WTC11 (cell line): ENCODE data around the gene MET. TPM values are rescaled to one million over a fixed set of nuclear protein-coding genes. Genes with fewer than 3 reads are reported as not detected.

ENCODE experiments used
- ATAC-seq: fragments of 200-7000 bp; cut with Tn5 transposase; 2 replicates; pipeline ENCODE4 v1.10.0; 2021; ENCODE audit warnings: mild to moderate bottlenecking, moderate library complexity
- CTCF ChIA-PET: fragments of 300-600 bp; sonication (Branson Sonifier 250); formaldehyde crosslinking; loops from one replicate; lab custom pipeline; 2021; ENCODE audit warnings: antibody characterized with exemption; lab: Charles Lee
- POLR2A ChIA-PET: fragments of 350-600 bp; sonication (Branson Sonifier 250); formaldehyde crosslinking; loops from one replicate; lab custom pipeline; 2021; ENCODE audit warnings: antibody characterized with exemption; lab: Charles Lee
- DNase-seq: peaks from one replicate; pipeline ENCODE4 v3.0.0; 2021; ENCODE audit warnings: low spot score
- H3K27ac Mint-ChIP-seq: 2 replicates; pipeline ENCODE4 v1.8.0; 2021; ENCODE audit warnings: mixed read lengths
- H3K27me3 Mint-ChIP-seq: 2 replicates; pipeline ENCODE4 v1.8.0; 2021; ENCODE audit warnings: low read depth, mild to moderate bottlenecking, moderate library complexity, mixed read lengths
- H3K36me3 Mint-ChIP-seq: 2 replicates; pipeline ENCODE4 v1.8.0; 2021; ENCODE audit warnings: mixed read lengths
- H3K4me1 Mint-ChIP-seq: 2 replicates; pipeline ENCODE4 v1.8.0; 2022; ENCODE audit warnings: mixed read lengths
- H3K4me3 Mint-ChIP-seq: 2 replicates; pipeline ENCODE4 v1.8.0; 2021; ENCODE audit warnings: mild to moderate bottlenecking, moderate library complexity, mixed read lengths
- H3K9me3 Mint-ChIP-seq: 2 replicates; pipeline ENCODE4 v1.8.0; 2021; ENCODE audit warnings: mixed read lengths
- ATF1 ChIP-seq: sonication (generic); formaldehyde crosslinking; IDR thresholded peaks from 2 replicates; pipeline ENCODE4 v1.8.1; 2023; ENCODE audit warnings: mild to moderate bottlenecking, moderate library complexity, missing genetic modification reagents
- E2F5 ChIP-seq: sonication (generic); formaldehyde crosslinking; IDR thresholded peaks from 2 replicates; pipeline ENCODE4 v1.8.1; 2022; ENCODE audit warnings: mild to moderate bottlenecking, moderate library complexity, missing genetic modification reagents
- ERG ChIP-seq: fragments of 250-450 bp; sonication (Bioruptor Pico); IDR thresholded peaks from 2 replicates; pipeline ENCODE4 v1.8.0; 2021; ENCODE audit warnings: mild to moderate bottlenecking
- GABPB1 ChIP-seq: sonication (generic); formaldehyde crosslinking; IDR thresholded peaks from 2 replicates; pipeline ENCODE4 v1.8.1; 2023; ENCODE audit warnings: mild to moderate bottlenecking, missing genetic modification reagents
- MAX ChIP-seq: sonication (generic); formaldehyde crosslinking; IDR thresholded peaks from 2 replicates; pipeline ENCODE4 v1.8.0; 2022; ENCODE audit warnings: mild to moderate bottlenecking, missing genetic modification reagents
- NR2C2 ChIP-seq: sonication (generic); formaldehyde crosslinking; IDR thresholded peaks from 2 replicates; pipeline ENCODE4 v1.8.0; 2022; ENCODE audit warnings: mild to moderate bottlenecking, missing genetic modification reagents
- RELA ChIP-seq: sonication (generic); formaldehyde crosslinking; IDR thresholded peaks from 2 replicates; pipeline ENCODE4 v1.8.1; 2022; ENCODE audit warnings: missing genetic modification reagents, mild to moderate bottlenecking, borderline replicate concordance
- RORB ChIP-seq: fragments of 250-450 bp; sonication (Bioruptor Pico); IDR thresholded peaks from 2 replicates; pipeline ENCODE4 v1.9.0; 2021; ENCODE audit warnings: mild to moderate bottlenecking
- SMAD3 ChIP-seq: sonication (generic); formaldehyde crosslinking; IDR thresholded peaks from 2 replicates; pipeline ENCODE4 v1.8.0; 2022; ENCODE audit warnings: missing genetic modification reagents, mild to moderate bottlenecking, borderline replicate concordance
- TEAD4 ChIP-seq: sonication (generic); formaldehyde crosslinking; IDR thresholded peaks from 2 replicates; pipeline ENCODE4 v1.8.0; 2022; ENCODE audit warnings: mild to moderate bottlenecking, missing genetic modification reagents
- ZBTB21 ChIP-seq: sonication (generic); formaldehyde crosslinking; IDR thresholded peaks from 2 replicates; pipeline ENCODE4 v1.8.1; 2023; ENCODE audit warnings: mild to moderate bottlenecking, missing genetic modification reagents, borderline replicate concordance
- ZBTB43 ChIP-seq: sonication (generic); formaldehyde crosslinking; IDR thresholded peaks from 2 replicates; pipeline ENCODE4 v1.8.1; 2023; ENCODE audit warnings: mild to moderate bottlenecking, missing genetic modification reagents
- ZNF219 ChIP-seq: sonication (generic); formaldehyde crosslinking; IDR thresholded peaks from 2 replicates; pipeline ENCODE4 v1.8.0; 2023; ENCODE audit warnings: missing genetic modification reagents, mild to moderate bottlenecking, borderline replicate concordance
- ZNF281 ChIP-seq: sonication (generic); formaldehyde crosslinking; IDR thresholded peaks from 2 replicates; pipeline ENCODE4 v1.8.0; 2023; ENCODE audit warnings: mild to moderate bottlenecking, missing genetic modification reagents
- ZNF396 ChIP-seq: fragments of 250-450 bp; sonication (Bioruptor Pico); IDR thresholded peaks from 2 replicates; pipeline ENCODE4 v1.8.0; 2021; ENCODE audit warnings: mild to moderate bottlenecking, moderate library complexity, borderline replicate concordance
- total RNA-seq: library from RNA; stranded (reverse); gene quantifications from 3 replicates; pipeline ENCODE4 v1.2.3, GENCODE V29; 2021
- TF ChIP-seq, protein P1 (sequence below): sonication (generic); formaldehyde crosslinking; IDR thresholded peaks from 2 replicates; pipeline ENCODE4 v1.8.1; 2022; ENCODE audit warnings: missing genetic modification reagents, borderline replicate concordance
- TF ChIP-seq, protein P2 (sequence below): fragments of 250-450 bp; sonication (Bioruptor Pico); IDR thresholded peaks from 2 replicates; pipeline ENCODE4 v1.9.0; 2021; ENCODE audit warnings: mild to moderate bottlenecking
- TF ChIP-seq, protein P3 (sequence below): sonication (generic); formaldehyde crosslinking; IDR thresholded peaks from 2 replicates; pipeline ENCODE4 v1.8.0; 2023; ENCODE audit warnings: missing genetic modification reagents
- TF ChIP-seq, protein P4 (sequence below): sonication (generic); formaldehyde crosslinking; IDR thresholded peaks from 2 replicates; pipeline ENCODE4 v1.8.1; 2022; ENCODE audit warnings: low read depth, mild to moderate bottlenecking, moderate library complexity, missing genetic modification reagents, borderline replicate concordance
- TF ChIP-seq, protein P5 (sequence below): sonication (generic); formaldehyde crosslinking; IDR thresholded peaks from 2 replicates; pipeline ENCODE4 v1.8.1; 2023; ENCODE audit warnings: mild to moderate bottlenecking, missing genetic modification reagents, borderline replicate concordance

MET gene
- total RNA-seq, 1 experiment from 2014 or later = 9.4 TPM

DNA sequence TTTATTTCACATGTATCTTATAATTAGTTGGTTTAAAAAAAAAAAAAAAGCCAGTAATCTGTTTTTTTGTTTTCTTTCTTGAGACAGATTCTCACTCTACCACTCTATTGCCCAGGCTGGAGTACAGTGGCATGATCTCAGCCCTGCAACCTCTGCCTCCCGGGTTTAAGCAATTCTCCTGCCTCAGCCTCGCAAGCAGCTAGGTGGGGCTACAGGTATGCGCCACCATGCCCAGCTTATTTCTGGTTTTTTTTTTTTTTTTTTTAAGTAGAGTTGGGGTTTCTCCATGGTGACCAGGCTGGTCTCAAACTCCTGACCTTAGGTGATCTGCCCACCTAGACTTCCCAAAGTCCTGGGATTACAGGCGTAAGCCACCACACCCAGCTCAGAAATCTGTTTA is 156.3 kb downstream of the MET start:
- TF ChIP-seq, protein P1, sequence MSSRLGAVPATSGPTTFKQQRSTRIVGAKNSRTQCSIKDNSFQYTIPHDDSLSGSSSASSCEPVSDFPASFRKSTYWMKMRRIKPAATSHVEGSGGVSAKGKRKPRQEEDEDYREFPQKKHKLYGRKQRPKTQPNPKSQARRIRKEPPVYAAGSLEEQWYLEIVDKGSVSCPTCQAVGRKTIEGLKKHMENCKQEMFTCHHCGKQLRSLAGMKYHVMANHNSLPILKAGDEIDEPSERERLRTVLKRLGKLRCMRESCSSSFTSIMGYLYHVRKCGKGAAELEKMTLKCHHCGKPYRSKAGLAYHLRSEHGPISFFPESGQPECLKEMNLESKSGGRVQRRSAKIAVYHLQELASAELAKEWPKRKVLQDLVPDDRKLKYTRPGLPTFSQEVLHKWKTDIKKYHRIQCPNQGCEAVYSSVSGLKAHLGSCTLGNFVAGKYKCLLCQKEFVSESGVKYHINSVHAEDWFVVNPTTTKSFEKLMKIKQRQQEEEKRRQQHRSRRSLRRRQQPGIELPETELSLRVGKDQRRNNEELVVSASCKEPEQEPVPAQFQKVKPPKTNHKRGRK = no peak
- TF ChIP-seq, protein P2, sequence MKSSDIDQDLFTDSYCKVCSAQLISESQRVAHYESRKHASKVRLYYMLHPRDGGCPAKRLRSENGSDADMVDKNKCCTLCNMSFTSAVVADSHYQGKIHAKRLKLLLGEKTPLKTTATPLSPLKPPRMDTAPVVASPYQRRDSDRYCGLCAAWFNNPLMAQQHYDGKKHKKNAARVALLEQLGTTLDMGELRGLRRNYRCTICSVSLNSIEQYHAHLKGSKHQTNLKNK (CRISPR knock-in tag) = no peak
- TF ChIP-seq E2F5 (no peak), ZBTB43 (no peak), ZBTB21 (CRISPR knock-in tag) (no peak), ZNF396 (no peak), MAX (CRISPR knock-in tag) (no peak), NR2C2 (CRISPR knock-in tag) (no peak), SMAD3 (no peak), RORB (CRISPR knock-in tag) (no peak), ZNF281 (CRISPR knock-in tag) (no peak), ZNF219 (CRISPR knock-in tag) (no peak), ATF1 (CRISPR knock-in tag) (no peak)
- TF ChIP-seq, protein P3, sequence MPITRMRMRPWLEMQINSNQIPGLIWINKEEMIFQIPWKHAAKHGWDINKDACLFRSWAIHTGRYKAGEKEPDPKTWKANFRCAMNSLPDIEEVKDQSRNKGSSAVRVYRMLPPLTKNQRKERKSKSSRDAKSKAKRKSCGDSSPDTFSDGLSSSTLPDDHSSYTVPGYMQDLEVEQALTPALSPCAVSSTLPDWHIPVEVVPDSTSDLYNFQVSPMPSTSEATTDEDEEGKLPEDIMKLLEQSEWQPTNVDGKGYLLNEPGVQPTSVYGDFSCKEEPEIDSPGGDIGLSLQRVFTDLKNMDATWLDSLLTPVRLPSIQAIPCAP (CRISPR knock-in tag) = no peak
- TF ChIP-seq, protein P4, sequence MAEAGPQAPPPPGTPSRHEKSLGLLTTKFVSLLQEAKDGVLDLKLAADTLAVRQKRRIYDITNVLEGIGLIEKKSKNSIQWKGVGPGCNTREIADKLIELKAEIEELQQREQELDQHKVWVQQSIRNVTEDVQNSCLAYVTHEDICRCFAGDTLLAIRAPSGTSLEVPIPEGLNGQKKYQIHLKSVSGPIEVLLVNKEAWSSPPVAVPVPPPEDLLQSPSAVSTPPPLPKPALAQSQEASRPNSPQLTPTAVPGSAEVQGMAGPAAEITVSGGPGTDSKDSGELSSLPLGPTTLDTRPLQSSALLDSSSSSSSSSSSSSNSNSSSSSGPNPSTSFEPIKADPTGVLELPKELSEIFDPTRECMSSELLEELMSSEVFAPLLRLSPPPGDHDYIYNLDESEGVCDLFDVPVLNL (CRISPR knock-in tag) = no peak
- no peaks in the 10 kb centered on the region; the same call in 1 of the 2 replicates for H3K27me3 Mint-ChIP-seq
- H3K4me1 Mint-ChIP-seq = peaks cover 9% of the 10 kb centered on the region
- no peak overlapping the region for H3K27ac Mint-ChIP-seq
- ATAC-seq (peak; percentile 86), DNase-seq (peak; percentile 36)
- POLR2A ChIA-PET = interaction anchor here (0.7 to 1.1 kb wide), 2 partner anchors 105 to 126 kb away, joined by 3 read pairs; no protein-coding TSS in a partner anchor
- 0 out of 2 replicates have a peak, but pooled peaks cover 6% of the 10 kb centered on the region for H3K9me3 Mint-ChIP-seq
- H3K36me3 Mint-ChIP-seq = no peaks in the 10 kb centered on the region
- H3K4me3 Mint-ChIP-seq = no peak overlapping the region
- CTCF ChIA-PET = interaction anchor here (0.6 to 1.6 kb wide), 8 partner anchors 15 to 545 kb away, joined by 3 to 7 read pairs (median 3); no protein-coding TSS in a partner anchor

DNA sequence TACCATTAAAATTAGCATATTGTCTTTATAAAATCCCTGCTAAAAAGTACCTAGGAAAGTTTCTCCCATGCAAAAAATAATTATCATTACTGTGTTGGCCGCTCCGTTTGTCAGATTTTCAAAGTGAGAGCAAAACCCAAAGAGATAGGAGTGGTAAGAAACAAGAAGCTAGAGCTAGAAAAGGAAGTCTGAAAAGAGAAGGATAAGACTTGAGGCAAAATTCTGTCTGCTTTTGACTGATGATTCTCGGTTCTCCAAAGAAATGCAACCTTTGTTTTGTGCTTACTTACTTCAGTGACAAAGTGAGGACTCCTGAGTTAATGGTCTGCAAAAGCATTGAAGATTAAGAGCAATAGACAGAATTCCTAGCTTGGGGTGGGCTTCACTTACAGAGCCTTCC is 157.0 kb downstream of the MET start:
- ChIA-PET CTCF (interaction anchor here (0.7 to 1.6 kb wide), 2 partner anchors 298 to 387 kb away, joined by 3 to 7 read pairs; no protein-coding TSS in a partner anchor), POLR2A (no interaction called here)
- DNase-seq (no peak), ATAC-seq (no peak)
- no peaks in the 10 kb centered on the region for H3K36me3 Mint-ChIP-seq
- H3K9me3 Mint-ChIP-seq = 0 out of 2 replicates have a peak, but pooled peaks cover 6% of the 10 kb centered on the region
- no peaks in the 10 kb centered on the region; the same call in 1 of the 2 replicates for H3K27me3 Mint-ChIP-seq
- H3K27ac Mint-ChIP-seq = no peak overlapping the region
- peaks cover 9% of the 10 kb centered on the region for H3K4me1 Mint-ChIP-seq
- no peak overlapping the region for H3K4me3 Mint-ChIP-seq
- TF ChIP-seq GABPB1 (CRISPR knock-in tag) = no peak
- TF ChIP-seq RELA = no peak
- TF ChIP-seq ERG (CRISPR knock-in tag) = no peak
- no peak for TF ChIP-seq TEAD4
- TF ChIP-seq, protein P5, sequence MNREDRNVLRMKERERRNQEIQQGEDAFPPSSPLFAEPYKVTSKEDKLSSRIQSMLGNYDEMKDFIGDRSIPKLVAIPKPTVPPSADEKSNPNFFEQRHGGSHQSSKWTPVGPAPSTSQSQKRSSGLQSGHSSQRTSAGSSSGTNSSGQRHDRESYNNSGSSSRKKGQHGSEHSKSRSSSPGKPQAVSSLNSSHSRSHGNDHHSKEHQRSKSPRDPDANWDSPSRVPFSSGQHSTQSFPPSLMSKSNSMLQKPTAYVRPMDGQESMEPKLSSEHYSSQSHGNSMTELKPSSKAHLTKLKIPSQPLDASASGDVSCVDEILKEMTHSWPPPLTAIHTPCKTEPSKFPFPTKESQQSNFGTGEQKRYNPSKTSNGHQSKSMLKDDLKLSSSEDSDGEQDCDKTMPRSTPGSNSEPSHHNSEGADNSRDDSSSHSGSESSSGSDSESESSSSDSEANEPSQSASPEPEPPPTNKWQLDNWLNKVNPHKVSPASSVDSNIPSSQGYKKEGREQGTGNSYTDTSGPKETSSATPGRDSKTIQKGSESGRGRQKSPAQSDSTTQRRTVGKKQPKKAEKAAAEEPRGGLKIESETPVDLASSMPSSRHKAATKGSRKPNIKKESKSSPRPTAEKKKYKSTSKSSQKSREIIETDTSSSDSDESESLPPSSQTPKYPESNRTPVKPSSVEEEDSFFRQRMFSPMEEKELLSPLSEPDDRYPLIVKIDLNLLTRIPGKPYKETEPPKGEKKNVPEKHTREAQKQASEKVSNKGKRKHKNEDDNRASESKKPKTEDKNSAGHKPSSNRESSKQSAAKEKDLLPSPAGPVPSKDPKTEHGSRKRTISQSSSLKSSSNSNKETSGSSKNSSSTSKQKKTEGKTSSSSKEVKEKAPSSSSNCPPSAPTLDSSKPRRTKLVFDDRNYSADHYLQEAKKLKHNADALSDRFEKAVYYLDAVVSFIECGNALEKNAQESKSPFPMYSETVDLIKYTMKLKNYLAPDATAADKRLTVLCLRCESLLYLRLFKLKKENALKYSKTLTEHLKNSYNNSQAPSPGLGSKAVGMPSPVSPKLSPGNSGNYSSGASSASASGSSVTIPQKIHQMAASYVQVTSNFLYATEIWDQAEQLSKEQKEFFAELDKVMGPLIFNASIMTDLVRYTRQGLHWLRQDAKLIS (CRISPR knock-in tag) = no peak
- no peak for TF ChIP-seq SMAD3
